MM.1S (cell line): Measurements from ENCODE around the gene RAB6B.

ENCODE experiments used
- DNase-seq: peaks from one replicate; pipeline ENCODE4 v3.0.0-alpha.2; 2015
- H2AFZ ChIP-seq: fragments of 300-600 bp; sonication (generic); 2 replicates; pipeline ENCODE4 v1.6.0; 2016; ENCODE audit warnings: antibody characterized with exemption, low read length
- H3F3A ChIP-seq: fragments of 300-600 bp; sonication (generic); 2 replicates; pipeline ENCODE4 v1.6.1; 2016; ENCODE audit warnings: mild to moderate bottlenecking, antibody characterized with exemption, low read length, moderate library complexity, mixed read lengths; ENCODE audit not compliant: insufficient read depth
- H3K27ac ChIP-seq: fragments of 300-600 bp; sonication (generic); 2 replicates; pipeline ENCODE4 v1.5.1; 2016; ENCODE audit warnings: mild to moderate bottlenecking, low read length
- H3K27me3 ChIP-seq: fragments of 300-600 bp; sonication (generic); replicated peaks from 2 replicates; pipeline ENCODE4 v1.6.0; 2016; ENCODE audit warnings: low read length; ENCODE audit not compliant: insufficient read depth
- H3K36me3 ChIP-seq: fragments of 300-600 bp; sonication (generic); replicated peaks from 2 replicates; pipeline ENCODE4 v1.6.1; 2016; ENCODE audit warnings: mild to moderate bottlenecking, low read length, mixed read lengths; ENCODE audit not compliant: insufficient read depth
- H3K4me1 ChIP-seq: fragments of 300-600 bp; sonication (generic); 2 replicates; pipeline ENCODE4 v1.6.1; 2016; ENCODE audit warnings: low read length, mixed read lengths
- H3K4me2 ChIP-seq: fragments of 300-600 bp; sonication (generic); 2 replicates; pipeline ENCODE4 v1.6.0; 2016; ENCODE audit warnings: low read depth, low read length
- H3K4me3 ChIP-seq: fragments of 300-600 bp; sonication (generic); 2 replicates; pipeline ENCODE4 v1.5.1; 2016; ENCODE audit warnings: low read length, mixed read lengths
- H3K79me2 ChIP-seq: fragments of 300-600 bp; sonication (generic); 2 replicates; pipeline ENCODE4 v1.6.1; 2016; ENCODE audit warnings: mixed run types, low read length, mixed read lengths
- H3K9ac ChIP-seq: fragments of 300-600 bp; sonication (generic); 2 replicates; pipeline ENCODE4 v1.6.1; 2016; ENCODE audit warnings: low read length, mixed read lengths
- H3K9me2 ChIP-seq: fragments of 300-600 bp; sonication (generic); replicated peaks from 2 replicates; pipeline ENCODE4 v1.6.1; 2016; ENCODE audit warnings: mild to moderate bottlenecking, low read length, mixed read lengths; ENCODE audit not compliant: insufficient read depth
- H3K9me3 ChIP-seq: fragments of 300-600 bp; sonication (generic); replicated peaks from 2 replicates; pipeline ENCODE4 v1.6.1; 2016; ENCODE audit warnings: mild to moderate bottlenecking, low read length, mixed read lengths; ENCODE audit not compliant: insufficient read depth
- H4K20me1 ChIP-seq: fragments of 300-600 bp; sonication (generic); 2 replicates; pipeline ENCODE4 v1.6.1; 2016; ENCODE audit warnings: mild to moderate bottlenecking, low read length, moderate library complexity, mixed read lengths; ENCODE audit not compliant: insufficient read depth
- EZH2 ChIP-seq: fragments of 300-600 bp; sonication (generic); optimal IDR thresholded peaks from 2 replicates; pipeline ENCODE3; 2017; ENCODE audit warnings: low read depth, mild to moderate bottlenecking, antibody characterized with exemption, low read length, mixed read lengths
- EZH2phosphoT487 ChIP-seq: fragments of 300-600 bp; sonication (generic); IDR thresholded peaks from 2 replicates; pipeline ENCODE4 v1.6.1; 2018; ENCODE audit warnings: antibody characterized with exemption, low read length
- TF ChIP-seq, protein P1 (sequence below): fragments of 300-600 bp; sonication (generic); IDR thresholded peaks from 2 replicates; pipeline ENCODE4 v1.5.1; 2016; ENCODE audit warnings: antibody characterized with exemption, low read length, mixed read lengths

RAB6B gene

DNA sequence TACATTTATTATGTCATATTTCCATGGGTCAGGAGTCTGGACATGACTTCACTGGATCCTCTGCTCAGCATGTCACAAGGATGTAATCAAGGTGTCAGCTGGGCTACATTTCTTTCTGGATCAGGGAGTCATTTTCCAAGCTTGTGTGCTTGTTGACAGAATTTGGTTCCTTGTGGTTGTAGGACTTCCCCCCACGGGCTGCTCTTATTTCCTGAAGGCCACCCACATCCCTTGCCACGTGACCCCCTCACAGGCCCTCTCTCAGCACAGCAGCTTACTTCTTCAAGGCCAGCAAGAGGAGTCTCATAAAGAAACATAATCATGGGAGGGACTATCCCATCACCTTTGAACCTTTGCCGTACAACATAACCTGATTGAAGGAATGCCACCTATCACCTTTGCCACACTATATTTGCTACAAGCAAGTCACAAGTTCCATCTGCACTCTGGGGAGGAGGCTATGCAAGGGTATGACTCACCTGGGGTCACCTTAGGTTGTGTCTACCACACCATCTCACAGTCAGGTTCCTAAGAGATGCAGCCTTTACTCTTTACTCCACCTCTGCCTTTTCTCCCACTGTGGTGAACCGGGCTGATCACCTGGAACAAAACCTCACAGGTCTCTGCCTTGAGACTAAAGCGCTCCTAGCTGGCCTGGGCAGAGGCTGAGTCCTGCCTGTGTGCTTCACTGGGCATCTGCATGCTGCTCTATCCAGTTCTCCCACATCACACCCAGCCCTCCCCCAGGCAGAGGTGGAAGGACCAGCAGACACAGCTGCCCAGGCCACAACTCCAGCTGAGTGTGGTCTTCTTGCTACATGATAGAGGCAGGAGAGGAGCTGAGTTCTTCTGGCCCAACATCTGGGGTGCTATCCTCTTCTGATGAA, 13.5 kb downstream of the RAB6B start:
- no peak overlapping the region for H3K9ac ChIP-seq
- no peak overlapping the region for H3K4me3 ChIP-seq
- no peak overlapping the region for H3K4me2 ChIP-seq
- no peaks in the 10 kb centered on the region for H3K36me3 ChIP-seq
- no peaks in the 10 kb centered on the region for H3F3A ChIP-seq
- no peaks in the 10 kb centered on the region for H3K79me2 ChIP-seq
- TF ChIP-seq EZH2, result no peak
- TF ChIP-seq, protein P1, sequence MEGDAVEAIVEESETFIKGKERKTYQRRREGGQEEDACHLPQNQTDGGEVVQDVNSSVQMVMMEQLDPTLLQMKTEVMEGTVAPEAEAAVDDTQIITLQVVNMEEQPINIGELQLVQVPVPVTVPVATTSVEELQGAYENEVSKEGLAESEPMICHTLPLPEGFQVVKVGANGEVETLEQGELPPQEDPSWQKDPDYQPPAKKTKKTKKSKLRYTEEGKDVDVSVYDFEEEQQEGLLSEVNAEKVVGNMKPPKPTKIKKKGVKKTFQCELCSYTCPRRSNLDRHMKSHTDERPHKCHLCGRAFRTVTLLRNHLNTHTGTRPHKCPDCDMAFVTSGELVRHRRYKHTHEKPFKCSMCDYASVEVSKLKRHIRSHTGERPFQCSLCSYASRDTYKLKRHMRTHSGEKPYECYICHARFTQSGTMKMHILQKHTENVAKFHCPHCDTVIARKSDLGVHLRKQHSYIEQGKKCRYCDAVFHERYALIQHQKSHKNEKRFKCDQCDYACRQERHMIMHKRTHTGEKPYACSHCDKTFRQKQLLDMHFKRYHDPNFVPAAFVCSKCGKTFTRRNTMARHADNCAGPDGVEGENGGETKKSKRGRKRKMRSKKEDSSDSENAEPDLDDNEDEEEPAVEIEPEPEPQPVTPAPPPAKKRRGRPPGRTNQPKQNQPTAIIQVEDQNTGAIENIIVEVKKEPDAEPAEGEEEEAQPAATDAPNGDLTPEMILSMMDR, result no peak
- TF ChIP-seq EZH2phosphoT487, result no peak
- H3K27me3 ChIP-seq, result no peaks in the 10 kb centered on the region
- H3K27ac ChIP-seq, result no peak overlapping the region
- no peaks in the 10 kb centered on the region for H3K9me3 ChIP-seq
- no peaks in the 10 kb centered on the region for H3K9me2 ChIP-seq
- H4K20me1 ChIP-seq, result no peaks in the 10 kb centered on the region
- DNase-seq, result no peak
- no peaks in the 10 kb centered on the region for H3K4me1 ChIP-seq
- H2AFZ ChIP-seq, result no peak overlapping the region

DNA sequence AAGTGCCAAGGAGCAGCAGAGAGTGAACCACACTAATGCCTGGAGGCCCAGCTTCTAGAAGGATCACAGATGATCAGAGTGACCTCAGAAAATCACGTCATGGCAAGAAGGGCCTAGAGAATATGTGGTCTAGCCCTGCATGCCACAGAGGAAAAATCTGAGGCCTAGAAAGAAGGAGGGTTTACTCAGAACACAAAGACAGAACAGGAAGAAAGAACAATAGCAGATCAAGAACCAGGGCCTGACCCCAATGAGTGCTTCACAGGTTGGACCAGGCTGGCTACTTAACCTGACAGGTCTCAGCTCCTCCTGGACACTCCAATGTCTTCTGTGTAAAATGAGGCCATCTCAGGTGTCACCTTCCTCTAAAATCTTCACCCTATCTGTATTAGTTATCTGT, 14.2 kb downstream of the RAB6B start:
- no peaks in the 10 kb centered on the region for H3K36me3 ChIP-seq
- no peaks in the 10 kb centered on the region for H3K4me1 ChIP-seq
- no peak overlapping the region for H3K27ac ChIP-seq
- H3K9me3 ChIP-seq, result no peaks in the 10 kb centered on the region
- no peaks in the 10 kb centered on the region for H3K79me2 ChIP-seq
- H3K27me3 ChIP-seq, result no peaks in the 10 kb centered on the region
- H3K4me2 ChIP-seq, result no peak overlapping the region
- no peak overlapping the region for H2AFZ ChIP-seq
- H3F3A ChIP-seq, result no peaks in the 10 kb centered on the region
- TF ChIP-seq EZH2phosphoT487 (no peak), EZH2 (no peak)
- TF ChIP-seq, protein P1, result no peak
- no peaks in the 10 kb centered on the region for H3K9me2 ChIP-seq
- DNase-seq, result no peak
- no peak overlapping the region for H3K4me3 ChIP-seq
- H3K9ac ChIP-seq, result no peak overlapping the region
- H4K20me1 ChIP-seq, result no peaks in the 10 kb centered on the region

DNA sequence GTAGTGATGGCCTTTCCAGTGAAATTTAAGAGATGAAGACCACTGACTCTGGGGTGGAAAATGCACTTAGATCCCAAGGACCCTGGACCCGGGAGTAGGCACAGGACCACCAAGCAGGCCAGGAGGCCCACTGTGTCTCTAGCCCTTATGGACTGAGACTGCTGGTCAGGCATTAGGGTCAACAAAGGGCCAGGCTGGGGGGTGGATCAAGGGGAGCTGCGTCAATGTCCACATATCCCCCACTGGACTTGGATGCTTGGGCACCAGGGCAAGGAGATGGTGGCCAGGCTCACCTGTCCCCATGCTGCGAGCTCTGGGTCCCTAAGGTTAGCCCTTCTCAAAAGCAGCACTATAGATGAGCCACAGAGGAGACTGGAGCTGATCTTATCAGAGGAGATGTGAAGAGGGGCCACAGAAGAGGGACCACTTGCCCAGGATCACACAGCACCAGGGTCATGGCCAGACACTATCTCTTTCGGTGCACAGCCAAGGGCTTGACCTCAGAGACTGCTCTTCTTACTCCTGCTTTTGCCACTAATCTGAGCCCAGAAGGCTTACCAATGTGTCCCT, 14.7 kb downstream of the RAB6B start:
- Histone ChIP-seq H3K9me3 (no peaks in the 10 kb centered on the region), H3K27me3 (no peaks in the 10 kb centered on the region), H3K9ac (no peak overlapping the region), H3K9me2 (no peaks in the 10 kb centered on the region), H3K27ac (no peak overlapping the region), H3K4me3 (no peak overlapping the region), H3K36me3 (no peaks in the 10 kb centered on the region), H3F3A (no peaks in the 10 kb centered on the region), H4K20me1 (no peaks in the 10 kb centered on the region), H3K4me2 (no peak overlapping the region), H2AFZ (no peak overlapping the region), H3K4me1 (no peaks in the 10 kb centered on the region), H3K79me2 (no peaks in the 10 kb centered on the region)
- TF ChIP-seq, protein P1, result no peak
- TF ChIP-seq EZH2phosphoT487 (no peak), EZH2 (no peak)
- DNase-seq, result no peak
